NCI-H2029 (cell line): ENCODE data around the gene TOX2.
A peak's percentile ranks its signal among the peaks of the same experiment; 100 is the strongest.

Source experiments
- DNase-seq: peaks from one replicate; lab custom pipeline; 2025; lab: John Stamatoyannopoulos, UW

Gene TOX2

GRCh38 chr20:44001667-44002596, 87.3 kb downstream of the TOX2 start:
- DNase-seq = peak; percentile 23

GRCh38 chr20:44002861-44003260, 88.2 kb downstream of the TOX2 start:
- DNase-seq = no peak

- no peak for DNase-seq
Measured at GRCh38 chr20:44003609-44004008, 89.0 kb downstream of the TOX2 start.

GRCh38 chr20:44004306-44004915, 89.8 kb downstream of the TOX2 start:
- DNase-seq = no peak

- no peak for DNase-seq
Measured at GRCh38 chr20:44005661-44006060, 91.0 kb downstream of the TOX2 start.

- DNase-seq = no peak
Measured at GRCh38 chr20:44006126-44006525, 91.5 kb downstream of the TOX2 start.

- no peak for DNase-seq
Measured at GRCh38 chr20:44006578-44006977, 91.9 kb downstream of the TOX2 start.

GRCh38 chr20:44008806-44009678, 94.4 kb downstream of the TOX2 start:
- peak; percentile 84 for DNase-seq

GRCh38 chr20:44009679-44009992, 95.0 kb downstream of the TOX2 start:
- DNase-seq = no peak

GRCh38 chr20:44010162-44010704, 95.6 kb downstream of the TOX2 start:
- no peak for DNase-seq

GRCh38 chr20:44011251-44011940, 96.7 kb downstream of the TOX2 start:
- DNase-seq = no peak

- no peak for DNase-seq
Measured at GRCh38 chr20:44012466-44013226, 98.0 kb downstream of the TOX2 start.

GRCh38 chr20:44014807-44015732, 100.4 kb downstream of the TOX2 start:
- DNase-seq = no peak

- DNase-seq = no peak
Measured at GRCh38 chr20:44015733-44016103, 101.1 kb downstream of the TOX2 start.

GRCh38 chr20:44016525-44016924, 101.9 kb downstream of the TOX2 start:
- no peak for DNase-seq

GRCh38 chr20:44017211-44017610, 102.6 kb downstream of the TOX2 start:
- no peak for DNase-seq

GRCh38 chr20:44017905-44018258, 103.2 kb downstream of the TOX2 start:
- DNase-seq = no peak

GRCh38 chr20:44018259-44018941, 103.7 kb downstream of the TOX2 start:
- peak; percentile 96 for DNase-seq

GRCh38 chr20:44018942-44019637, 104.4 kb downstream of the TOX2 start:
- DNase-seq = no peak
